Activated CD8-positive, alpha-beta T cell treated with anti-CD3 and anti-CD28 coated beads, Interleukin-2, amount 10 ng/mL, durations not matched to agents 7 days and 5 days (primary cell): ENCODE data around the gene PIEZO2. TPM values are rescaled to one million over a fixed set of nuclear protein-coding genes. Genes with fewer than 3 reads are reported as not detected.
"Not testable (repeated sequence)": the region's sequence is repeated elsewhere in the genome, so short reads cannot be mapped to it uniquely, and the experiment has no call there.

Source experiments
- ATAC-seq: fragments of 150-1000 bp; cut with Tn5 transposase; one replicate; pipeline ENCODE4 v1.10.0; 2021; ENCODE audit warnings: moderate library complexity
- CTCF ChIA-PET: fragments of 350-600 bp; sonication (Branson Sonifier 250); formaldehyde crosslinking; loops from one replicate; lab custom pipeline; 2021; ENCODE audit warnings: antibody characterized with exemption; lab: Charles Lee
- POLR2A ChIA-PET: fragments of 350-600 bp; sonication (Branson Sonifier 250); formaldehyde crosslinking; loops from one replicate; lab custom pipeline; 2021; ENCODE audit warnings: antibody characterized with exemption; lab: Charles Lee
- DNase-seq: peaks from one replicate; pipeline ENCODE4 v3.0.0-alpha.2; 2020
- H3K27ac Mint-ChIP-seq: one replicate; pipeline ENCODE4 v1.8.0; 2021; ENCODE audit warnings: mild to moderate bottlenecking, mixed read lengths
- H3K27me3 Mint-ChIP-seq: one replicate; pipeline ENCODE4 v1.8.0; 2021; ENCODE audit warnings: low read depth, mixed read lengths
- H3K36me3 Mint-ChIP-seq: one replicate; pipeline ENCODE4 v1.8.0; 2021; ENCODE audit warnings: low read depth, mixed read lengths
- H3K4me1 Mint-ChIP-seq: one replicate; pipeline ENCODE4 v1.8.0; 2021; ENCODE audit warnings: low read depth, mixed read lengths
- H3K4me3 Mint-ChIP-seq: one replicate; pipeline ENCODE4 v1.8.0; 2021; ENCODE audit warnings: mild to moderate bottlenecking, mixed read lengths
- H3K9me3 Mint-ChIP-seq: one replicate; pipeline ENCODE4 v1.8.0; 2022; ENCODE audit warnings: mixed read lengths; ENCODE audit not compliant: insufficient read depth
- total RNA-seq, 2 experiments: library from RNA; stranded (reverse); gene quantifications; one replicate each; pipeline ENCODE4 v1.2.3, GENCODE V29; 2021

Gene PIEZO2
- total RNA-seq, 2 experiments from 2014 or later = not detected

GRCh38 chr18:10926621-10927161, 222.7 kb downstream of the PIEZO2 start:
- no peaks in the 10 kb centered on the region for H3K27me3 Mint-ChIP-seq
- H3K36me3 Mint-ChIP-seq = no peaks in the 10 kb centered on the region
- no peaks in the 10 kb centered on the region for H3K4me1 Mint-ChIP-seq
- ATAC-seq (no peak), DNase-seq (no peak)
- H3K4me3 Mint-ChIP-seq = no peak overlapping the region
- CTCF ChIA-PET = no interaction called here
- H3K27ac Mint-ChIP-seq = no peak overlapping the region
- POLR2A ChIA-PET = no interaction called here
- no peaks in the 10 kb centered on the region for H3K9me3 Mint-ChIP-seq

GRCh38 chr18:10924290-10924689, 225.1 kb downstream of the PIEZO2 start:
- DNase-seq = no peak
- POLR2A ChIA-PET = no interaction called here
- CTCF ChIA-PET = no interaction called here
- Mint-ChIP-seq H3K4me3 (no peak overlapping the region), H3K36me3 (no peaks in the 10 kb centered on the region), H3K27me3 (no peaks in the 10 kb centered on the region), H3K4me1 (no peaks in the 10 kb centered on the region), H3K27ac (no peak overlapping the region), H3K9me3 (no peaks in the 10 kb centered on the region)
- no peak for ATAC-seq

- Mint-ChIP-seq H3K4me3 (no peak overlapping the region), H3K4me1 (no peaks in the 10 kb centered on the region), H3K36me3 (no peaks in the 10 kb centered on the region), H3K27ac (no peak overlapping the region), H3K9me3 (no peaks in the 10 kb centered on the region), H3K27me3 (no peaks in the 10 kb centered on the region)
- ATAC-seq (no peak), DNase-seq (no peak)
- ChIA-PET CTCF (no interaction called here), POLR2A (no interaction called here)
Measured at GRCh38 chr18:10923551-10924070, 225.8 kb downstream of the PIEZO2 start.

GRCh38 chr18:10923141-10923540, 226.2 kb downstream of the PIEZO2 start:
- Mint-ChIP-seq H3K27ac (no peak overlapping the region), H3K4me1 (no peaks in the 10 kb centered on the region), H3K36me3 (no peaks in the 10 kb centered on the region), H3K27me3 (no peaks in the 10 kb centered on the region), H3K4me3 (no peak overlapping the region), H3K9me3 (no peaks in the 10 kb centered on the region)
- DNase-seq (no peak), ATAC-seq (no peak)
- CTCF ChIA-PET = no interaction called here
- POLR2A ChIA-PET = no interaction called here

- DNase-seq, H3K27ac Mint-ChIP-seq, H3K27me3 Mint-ChIP-seq, H3K36me3 Mint-ChIP-seq, POLR2A ChIA-PET, H3K4me1 Mint-ChIP-seq, CTCF ChIA-PET, ATAC-seq, H3K9me3 Mint-ChIP-seq, H3K4me3 Mint-ChIP-seq: not testable (repeated sequence)
Measured at GRCh38 chr18:10922712-10923111, 226.7 kb downstream of the PIEZO2 start.

GRCh38 chr18:10920309-10920708, 229.1 kb downstream of the PIEZO2 start:
- CTCF ChIA-PET, POLR2A ChIA-PET, H3K4me1 Mint-ChIP-seq, H3K27ac Mint-ChIP-seq, H3K4me3 Mint-ChIP-seq, H3K27me3 Mint-ChIP-seq, H3K36me3 Mint-ChIP-seq, H3K9me3 Mint-ChIP-seq, DNase-seq, ATAC-seq: not testable (repeated sequence)

- no peaks in the 10 kb centered on the region for H3K27me3 Mint-ChIP-seq
- no peak overlapping the region for H3K4me3 Mint-ChIP-seq
- no peaks in the 10 kb centered on the region for H3K36me3 Mint-ChIP-seq
- H3K4me1 Mint-ChIP-seq = no peaks in the 10 kb centered on the region
- POLR2A ChIA-PET = no interaction called here
- no peaks in the 10 kb centered on the region for H3K9me3 Mint-ChIP-seq
- CTCF ChIA-PET = no interaction called here
- DNase-seq (no peak), ATAC-seq (no peak)
- no peak overlapping the region for H3K27ac Mint-ChIP-seq
Measured at GRCh38 chr18:10919851-10920250, 229.5 kb downstream of the PIEZO2 start.

GRCh38 chr18:10916865-10917264, 232.5 kb downstream of the PIEZO2 start:
- ChIA-PET CTCF (no interaction called here), POLR2A (no interaction called here)
- no peaks in the 10 kb centered on the region for H3K27me3 Mint-ChIP-seq
- H3K4me1 Mint-ChIP-seq = no peaks in the 10 kb centered on the region
- H3K36me3 Mint-ChIP-seq = no peaks in the 10 kb centered on the region
- H3K4me3 Mint-ChIP-seq = no peak overlapping the region
- DNase-seq (no peak), ATAC-seq (no peak)
- peaks cover under 1% of the 10 kb centered on the region for H3K9me3 Mint-ChIP-seq
- H3K27ac Mint-ChIP-seq = no peak overlapping the region

GRCh38 chr18:10916387-10916786, 233.0 kb downstream of the PIEZO2 start:
- DNase-seq (no peak), ATAC-seq (no peak)
- Mint-ChIP-seq H3K4me3 (no peak overlapping the region), H3K4me1 (no peaks in the 10 kb centered on the region), H3K9me3 (peaks cover 3% of the 10 kb centered on the region), H3K36me3 (no peaks in the 10 kb centered on the region), H3K27ac (no peak overlapping the region), H3K27me3 (no peaks in the 10 kb centered on the region)
- CTCF ChIA-PET = no interaction called here
- POLR2A ChIA-PET = no interaction called here

GRCh38 chr18:10915748-10916147, 233.6 kb downstream of the PIEZO2 start:
- H3K27ac Mint-ChIP-seq, ATAC-seq, CTCF ChIA-PET, H3K36me3 Mint-ChIP-seq, H3K9me3 Mint-ChIP-seq, DNase-seq, H3K4me1 Mint-ChIP-seq, POLR2A ChIA-PET, H3K27me3 Mint-ChIP-seq, H3K4me3 Mint-ChIP-seq: not testable (repeated sequence)

GRCh38 chr18:10914610-10915009, 234.8 kb downstream of the PIEZO2 start:
- DNase-seq, POLR2A ChIA-PET, ATAC-seq, CTCF ChIA-PET, H3K27me3 Mint-ChIP-seq, H3K4me1 Mint-ChIP-seq, H3K9me3 Mint-ChIP-seq, H3K27ac Mint-ChIP-seq, H3K4me3 Mint-ChIP-seq, H3K36me3 Mint-ChIP-seq: not testable (repeated sequence)

GRCh38 chr18:10913919-10914318, 235.4 kb downstream of the PIEZO2 start:
- no peak overlapping the region for H3K27ac Mint-ChIP-seq
- POLR2A ChIA-PET = interaction anchor here (0.6 kb wide), 1 partner anchor 270 kb away, joined by 5 read pairs; no protein-coding TSS in a partner anchor
- H3K27me3 Mint-ChIP-seq = no peaks in the 10 kb centered on the region
- DNase-seq = no peak
- no peaks in the 10 kb centered on the region for H3K4me1 Mint-ChIP-seq
- ATAC-seq = no peak
- H3K4me3 Mint-ChIP-seq = no peak overlapping the region
- CTCF ChIA-PET = no interaction called here
- H3K9me3 Mint-ChIP-seq = peaks cover 3% of the 10 kb centered on the region
- H3K36me3 Mint-ChIP-seq = no peaks in the 10 kb centered on the region
